ENCODE results near the gene MAMLD1. TPM values are rescaled to one million over a fixed set of nuclear protein-coding genes. Genes with fewer than 3 reads are reported as not detected.

Gene MAMLD1
- total RNA-seq, 1 donor from 2014 or later = 1.8 TPM

GRCh38 chrX:150476164-150476699 is 113.1 kb downstream of the MAMLD1 start:
- ATAC-seq (no peak), DNase-seq (ENCODE audit: missing footprints) (no peak)
- intact Hi-C loops (cut with DNase I) = no loop called here

- intact Hi-C loops (cut with DNase I) = no loop called here
- DNase-seq (ENCODE audit: missing footprints) (no peak), ATAC-seq (no peak)
Observed at GRCh38 chrX:150477371-150477770, 114.3 kb downstream of the MAMLD1 start.

DNA sequence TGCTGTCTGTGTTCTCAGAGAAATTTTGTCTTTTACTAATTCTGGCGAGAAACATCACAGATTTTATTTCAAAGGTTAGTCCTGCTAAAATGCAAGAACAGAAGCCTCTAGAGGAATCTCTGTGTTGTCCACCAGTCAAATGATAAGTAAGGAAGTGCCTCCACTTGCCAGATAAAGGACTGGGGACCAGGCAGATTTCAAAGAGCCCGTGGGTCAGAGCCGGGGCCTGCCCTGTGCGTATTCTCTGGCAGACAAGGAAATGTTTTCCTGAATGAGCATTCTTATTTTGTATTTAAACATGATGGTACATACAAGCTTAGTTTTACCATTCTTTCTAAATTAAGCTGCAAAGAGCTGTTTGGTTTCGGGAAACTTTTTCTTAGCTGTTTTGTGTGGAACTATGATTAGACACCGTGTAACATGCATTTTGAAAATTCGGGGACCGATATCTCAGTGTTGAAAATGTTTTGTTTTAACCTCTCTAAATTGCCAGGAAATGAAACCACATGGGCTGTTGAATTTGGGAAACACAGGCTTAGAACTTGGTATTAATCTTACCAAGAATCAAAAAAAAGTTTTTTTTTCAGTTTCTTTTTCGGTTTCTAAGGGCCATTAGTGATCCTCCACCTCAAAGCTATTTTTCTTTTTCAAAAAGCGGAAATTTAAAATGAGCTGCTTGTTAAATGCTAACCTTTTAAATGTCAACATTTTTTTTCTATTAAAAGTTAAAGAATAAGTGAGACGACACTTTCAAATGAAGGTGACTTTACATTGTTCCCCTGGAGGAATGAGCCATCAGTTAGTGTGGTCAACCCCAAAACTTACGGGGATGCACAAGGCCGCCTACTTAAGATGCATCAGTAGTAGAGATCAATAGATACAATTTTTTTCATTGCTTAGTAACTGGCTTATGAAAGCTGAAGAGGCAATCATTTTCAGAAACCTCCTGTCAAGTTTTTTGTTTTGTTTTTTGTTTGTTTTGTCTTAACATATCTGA is 115.7 kb downstream of the MAMLD1 start:
- intact Hi-C loops (cut with DNase I) = no loop called here
- ATAC-seq = no peak
- DNase-seq (ENCODE audit: missing footprints) = no peak

DNA sequence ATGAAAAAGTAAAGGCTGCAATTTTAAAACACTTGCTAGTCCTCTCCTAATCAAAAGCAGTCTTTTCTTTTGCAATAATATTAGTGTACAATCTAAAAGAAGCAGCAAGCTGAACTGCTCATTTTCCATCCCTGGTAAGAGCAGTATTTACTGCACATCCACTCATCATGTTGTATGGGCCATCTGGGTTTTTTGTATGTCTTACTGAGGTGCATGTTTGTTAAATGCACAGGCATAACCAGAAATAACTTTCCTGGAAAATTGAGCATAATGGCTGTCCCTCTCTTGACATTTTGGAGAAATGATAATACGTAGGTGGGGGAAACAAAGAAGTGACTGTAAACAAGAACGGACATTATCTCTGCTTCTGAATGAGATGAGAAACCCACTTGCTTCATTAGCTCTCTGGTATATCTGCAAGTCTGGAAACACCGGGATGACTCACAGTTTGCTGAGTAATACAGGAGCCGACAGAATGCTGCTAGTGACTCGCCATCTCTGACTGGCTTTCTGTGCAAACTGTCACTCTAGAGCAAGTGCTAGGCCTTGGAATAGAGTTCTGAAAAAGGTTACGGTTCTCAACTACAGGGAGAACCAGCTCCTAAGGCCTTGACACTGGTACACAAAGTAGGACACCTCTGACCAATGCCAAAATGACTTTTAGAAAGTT is 119.6 kb downstream of the MAMLD1 start:
- intact Hi-C loops (cut with DNase I) = loop anchor here (10.0 kb wide), 1 partner anchor 118 kb away; the partner anchor contains the start of gene MAMLD1
- no peak for ATAC-seq
- DNase-seq (ENCODE audit: missing footprints) = no peak

- ATAC-seq = no peak
- no peak for DNase-seq (ENCODE audit: missing footprints)
- intact Hi-C loops (cut with DNase I) = loop anchor here (10.0 kb wide), 1 partner anchor 119 kb away; the partner anchor contains the start of gene MAMLD1
Observed at GRCh38 chrX:150483356-150483985, 120.4 kb downstream of the MAMLD1 start.

GRCh38 chrX:150486011-150486410 is 122.9 kb downstream of the MAMLD1 start:
- ATAC-seq = no peak
- intact Hi-C loops (cut with DNase I) = loop anchor here (5.0 to 10.0 kb wide), 2 partner anchors 121 to 524 kb away; partner anchors contain the start of gene MAMLD1
- DNase-seq (ENCODE audit: missing footprints) = no peak

DNA sequence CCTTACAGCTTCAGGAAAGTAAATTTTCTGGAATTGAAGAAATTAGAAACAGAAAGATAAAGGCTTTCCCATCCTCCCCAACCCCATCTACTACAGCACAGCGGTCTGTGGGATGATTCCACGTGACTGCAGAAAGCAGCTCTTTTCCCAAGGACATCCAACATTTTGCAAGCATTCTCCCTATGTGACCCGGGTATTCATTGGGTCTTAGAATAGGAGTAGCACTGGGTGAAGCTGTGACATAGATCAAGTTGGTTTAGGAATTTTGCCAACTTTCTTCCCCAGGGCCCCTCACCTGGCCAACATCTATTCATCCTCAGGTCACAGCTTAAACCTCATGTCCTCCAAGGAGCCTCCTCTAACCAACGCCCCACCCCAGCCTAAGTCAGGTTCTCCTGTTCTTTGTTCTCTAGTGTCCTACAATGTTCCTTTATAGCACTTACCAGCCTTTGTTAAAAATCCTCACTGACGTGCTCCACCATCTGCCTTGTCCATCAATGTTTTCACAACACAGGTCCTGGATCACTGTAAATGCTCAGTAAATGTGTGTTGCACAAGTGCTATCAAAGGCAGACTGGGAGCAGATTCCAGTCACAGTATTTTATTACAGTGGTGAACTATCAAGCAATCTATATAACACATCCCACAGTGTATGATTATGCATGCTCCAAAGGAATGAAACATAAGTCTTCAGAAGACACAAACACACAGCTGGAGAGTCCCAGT is 124.4 kb downstream of the MAMLD1 start:
- ATAC-seq = no peak
- intact Hi-C loops (cut with DNase I) = loop anchor here (5.0 to 10.0 kb wide), 2 partner anchors 123 to 525 kb away; partner anchors contain the start of gene MAMLD1
- DNase-seq (ENCODE audit: missing footprints) = no peak

DNA sequence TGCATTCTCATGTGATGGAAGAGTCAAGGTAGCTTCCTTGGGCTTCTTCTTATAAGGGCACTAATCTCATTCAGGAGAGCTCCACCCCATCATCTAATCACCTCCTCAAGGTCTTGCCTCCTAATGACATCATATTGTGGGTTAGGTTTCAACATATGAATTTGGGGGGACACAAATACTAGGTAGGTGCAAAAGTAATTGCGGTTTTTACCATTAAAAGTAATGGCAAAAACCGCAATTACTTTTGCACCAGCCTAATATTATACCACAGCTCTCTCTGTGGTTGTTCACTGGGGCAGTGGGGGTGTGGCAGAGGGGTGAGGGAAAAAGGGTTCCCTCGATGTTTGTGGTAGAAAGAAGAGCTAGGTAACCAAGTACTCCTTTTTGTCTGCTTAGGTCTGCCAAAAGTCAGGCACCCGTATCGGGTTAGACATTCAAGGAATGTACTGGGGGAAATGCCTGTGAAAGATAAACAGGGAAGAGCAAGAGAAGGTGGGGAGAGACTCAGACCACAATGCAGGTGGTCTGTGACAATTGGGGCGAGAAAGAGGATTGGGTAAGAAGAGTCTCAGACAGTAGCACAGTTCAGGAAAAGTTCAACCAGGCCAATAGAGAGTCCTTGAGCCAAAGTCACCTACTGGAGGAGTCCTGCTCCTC is 126.4 kb downstream of the MAMLD1 start:
- intact Hi-C loops (cut with DNase I) = loop anchor here (5.0 to 10.0 kb wide), 2 partner anchors 125 to 527 kb away; partner anchors contain the start of gene MAMLD1
- DNase-seq (ENCODE audit: missing footprints) = no peak
- ATAC-seq = no peak

DNA sequence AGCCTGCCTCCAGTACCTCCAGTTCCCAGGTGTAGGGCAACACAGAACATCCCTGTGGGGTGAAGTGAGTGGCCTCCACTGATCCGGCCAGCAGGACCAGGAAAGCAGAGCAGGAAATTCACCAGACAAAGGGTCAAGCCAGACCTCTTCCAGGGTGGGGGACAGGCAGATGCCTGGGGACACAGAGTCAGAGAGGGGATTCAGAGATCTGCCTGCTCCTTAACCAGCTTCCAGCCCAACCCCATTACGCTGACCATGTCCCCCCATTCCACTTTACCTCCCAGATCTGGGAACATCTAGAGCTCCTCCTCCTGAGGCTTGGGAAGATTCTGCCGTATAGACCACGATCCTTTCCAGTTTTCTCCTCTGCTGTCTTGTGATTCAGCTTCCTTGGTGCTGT is 132.4 kb downstream of the MAMLD1 start:
- intact Hi-C loops (cut with DNase I) = no loop called here
- no peak for ATAC-seq

DNA sequence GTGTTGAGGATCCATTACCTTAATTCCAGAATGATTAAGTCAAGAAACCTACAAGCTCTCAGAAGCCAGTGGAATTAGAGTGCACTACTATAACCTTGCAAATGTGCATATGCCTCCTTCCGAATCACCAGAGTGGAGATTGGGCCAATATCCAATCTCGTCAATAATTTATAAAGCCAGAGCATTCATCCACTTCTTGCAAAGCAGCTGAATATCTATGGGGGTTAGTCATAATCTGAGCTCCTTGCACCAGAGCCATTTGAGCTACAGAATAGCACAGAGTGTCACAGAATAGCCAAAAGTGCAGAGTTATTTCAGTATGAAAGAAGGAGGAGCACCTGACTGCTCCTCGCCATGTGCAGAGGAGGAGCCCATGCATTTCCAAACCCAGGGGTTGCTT is 136.1 kb downstream of the MAMLD1 start:
- DNase-seq (ENCODE audit: missing footprints) (no peak), ATAC-seq (no peak)
- intact Hi-C loops (cut with DNase I) = no loop called here

More for the DNA sequence above, 132.4 kb downstream of the MAMLD1 start:
- DNase-seq (ENCODE audit: missing footprints) = no peak

DNA sequence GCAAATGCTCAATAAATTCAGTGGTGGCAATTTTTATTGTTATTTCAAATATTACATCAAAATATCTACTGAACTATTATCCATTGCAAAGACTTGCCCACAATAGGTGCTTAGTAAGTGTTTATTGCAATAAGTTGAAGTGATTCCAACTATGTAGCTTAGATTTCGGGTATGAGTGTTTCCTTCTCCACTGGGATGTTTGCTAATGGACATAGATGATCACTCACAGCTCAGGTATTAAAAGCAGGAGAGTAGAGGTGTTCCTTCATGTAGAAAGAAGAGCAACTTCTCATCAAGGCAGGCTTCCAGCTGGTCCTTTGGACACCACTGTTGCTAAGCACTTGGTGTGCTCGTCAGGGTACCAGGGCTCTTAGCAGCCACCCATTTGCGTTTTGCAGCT is 139.0 kb downstream of the MAMLD1 start:
- DNase-seq (ENCODE audit: missing footprints) (no peak), ATAC-seq (no peak)
- intact Hi-C loops (cut with DNase I) = no loop called here

- ATAC-seq (no peak), DNase-seq (ENCODE audit: missing footprints) (no peak)
- intact Hi-C loops (cut with DNase I) = no loop called here
Observed at GRCh38 chrX:150502979-150503897, 140.1 kb downstream of the MAMLD1 start.

GRCh38 chrX:150503898-150504219 is 140.7 kb downstream of the MAMLD1 start:
- no peak for ATAC-seq
- no peak for DNase-seq (ENCODE audit: missing footprints)
- intact Hi-C loops (cut with DNase I) = no loop called here

- DNase-seq (ENCODE audit: missing footprints) (no peak), ATAC-seq (no peak)
- intact Hi-C loops (cut with DNase I) = no loop called here
Observed at GRCh38 chrX:150504397-150505182, 141.5 kb downstream of the MAMLD1 start.

- intact Hi-C loops (cut with DNase I) = no loop called here
- no peak for DNase-seq (ENCODE audit: missing footprints)
- ATAC-seq = no peak
Observed at GRCh38 chrX:150506020-150506419, 142.9 kb downstream of the MAMLD1 start.

DNA sequence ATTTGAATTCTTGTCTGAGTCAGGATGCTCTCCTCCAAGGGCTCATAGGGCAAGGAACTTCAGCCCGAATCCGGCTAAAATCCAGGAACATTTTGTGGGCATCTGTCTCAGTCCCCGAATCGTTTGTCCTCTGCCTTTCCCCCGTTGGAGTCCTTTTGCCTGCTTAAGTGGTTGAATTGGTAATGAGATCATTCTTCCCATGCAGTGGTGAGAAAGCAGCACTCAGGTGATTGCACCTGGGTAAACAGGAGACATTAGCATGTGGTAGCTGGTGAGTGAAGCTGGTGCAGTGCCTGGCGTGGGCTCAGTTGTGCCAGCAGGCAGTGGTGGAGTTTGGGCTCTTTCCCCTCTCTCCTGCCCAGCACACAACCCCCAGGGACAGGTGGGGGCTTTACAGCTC is 143.4 kb downstream of the MAMLD1 start:
- ATAC-seq (no peak), DNase-seq (ENCODE audit: missing footprints) (no peak)
- intact Hi-C loops (cut with DNase I) = no loop called here
